Retinal pigment epithelial cell (primary cell): Measurements from ENCODE around the gene SUMO3.
A peak's percentile ranks its signal among the peaks of the same experiment; 100 is the strongest.

Experiments
- DNase-seq: peaks from one replicate; pipeline ENCODE4 v3.0.0-alpha.2; 2010; ENCODE audit warnings: low read depth
- H3K4me3 ChIP-seq: 2 replicates; pipeline ENCODE4 v1.5.1; 2011; ENCODE audit warnings: mild to moderate bottlenecking, low read length, control low read depth, moderate library complexity
- TF ChIP-seq, protein P1 (sequence below): conservative IDR thresholded peaks from 2 replicates; pipeline ENCODE4 v1.5.1; 2011; ENCODE audit warnings: low read depth, low read length, control low read depth, inconsistent platforms

Gene SUMO3

DNA sequence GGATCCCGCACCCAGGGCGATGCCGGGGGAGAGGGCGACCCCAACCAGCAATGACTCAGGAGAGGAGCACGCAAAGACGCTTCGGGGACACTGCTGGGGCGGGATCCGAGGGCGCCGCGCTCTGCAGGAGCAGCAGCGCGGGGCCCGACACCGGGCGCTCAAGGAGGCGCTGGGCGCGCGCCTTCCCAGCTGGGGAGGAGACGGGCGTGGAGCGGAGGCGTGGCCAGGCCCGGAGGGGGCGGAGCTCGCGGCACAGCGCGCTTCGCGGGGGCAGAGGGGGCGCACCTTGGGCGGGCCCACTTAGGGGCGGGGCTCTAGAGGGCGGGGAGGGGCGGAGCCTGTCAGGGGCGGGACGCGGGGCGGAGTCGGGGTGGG lies 369 bp downstream of the SUMO3 start:
- TF ChIP-seq, protein P1, sequence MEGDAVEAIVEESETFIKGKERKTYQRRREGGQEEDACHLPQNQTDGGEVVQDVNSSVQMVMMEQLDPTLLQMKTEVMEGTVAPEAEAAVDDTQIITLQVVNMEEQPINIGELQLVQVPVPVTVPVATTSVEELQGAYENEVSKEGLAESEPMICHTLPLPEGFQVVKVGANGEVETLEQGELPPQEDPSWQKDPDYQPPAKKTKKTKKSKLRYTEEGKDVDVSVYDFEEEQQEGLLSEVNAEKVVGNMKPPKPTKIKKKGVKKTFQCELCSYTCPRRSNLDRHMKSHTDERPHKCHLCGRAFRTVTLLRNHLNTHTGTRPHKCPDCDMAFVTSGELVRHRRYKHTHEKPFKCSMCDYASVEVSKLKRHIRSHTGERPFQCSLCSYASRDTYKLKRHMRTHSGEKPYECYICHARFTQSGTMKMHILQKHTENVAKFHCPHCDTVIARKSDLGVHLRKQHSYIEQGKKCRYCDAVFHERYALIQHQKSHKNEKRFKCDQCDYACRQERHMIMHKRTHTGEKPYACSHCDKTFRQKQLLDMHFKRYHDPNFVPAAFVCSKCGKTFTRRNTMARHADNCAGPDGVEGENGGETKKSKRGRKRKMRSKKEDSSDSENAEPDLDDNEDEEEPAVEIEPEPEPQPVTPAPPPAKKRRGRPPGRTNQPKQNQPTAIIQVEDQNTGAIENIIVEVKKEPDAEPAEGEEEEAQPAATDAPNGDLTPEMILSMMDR: no peak
- DNase-seq: peak; percentile 53
- peak overlapping the region; percentile 66 for H3K4me3 ChIP-seq

DNA sequence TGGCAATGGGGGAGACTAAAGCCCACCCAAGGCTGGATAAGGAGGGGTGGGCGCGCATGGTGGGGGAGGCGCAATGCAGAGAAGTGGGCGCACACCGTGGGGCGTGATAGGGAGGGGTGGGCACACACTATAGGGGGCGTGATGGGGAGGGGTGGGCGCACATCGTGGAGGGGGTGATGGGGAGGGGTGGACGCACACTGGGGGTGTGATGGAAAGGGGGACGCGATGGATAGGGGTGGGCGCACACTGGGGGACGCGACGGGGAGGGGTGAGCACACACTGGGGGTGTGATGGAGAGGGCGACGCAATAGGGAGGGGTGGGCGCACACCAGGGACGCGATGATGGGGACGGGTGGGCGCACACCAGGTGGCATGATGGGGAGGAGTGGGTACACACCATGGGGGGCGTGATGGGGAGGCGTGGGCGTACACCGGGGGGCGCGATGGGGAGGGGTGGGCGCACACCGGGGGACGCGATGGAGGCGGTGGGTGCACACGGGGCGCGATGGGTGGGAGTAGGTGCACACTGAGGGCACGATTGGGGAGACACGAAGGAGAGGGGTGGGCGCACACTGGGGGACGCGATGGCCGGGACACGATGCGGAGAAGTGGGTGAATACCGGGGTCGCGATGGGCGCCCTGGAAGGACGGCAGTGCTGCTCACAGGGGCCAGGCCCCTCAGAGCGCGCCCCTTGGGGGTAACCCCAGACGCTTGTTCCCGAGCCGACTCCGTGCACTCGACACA lies 929 bp downstream of the SUMO3 start:
- peak overlapping the region; percentile 66 for H3K4me3 ChIP-seq
- DNase-seq: no peak
- TF ChIP-seq, protein P1: no peak

DNA sequence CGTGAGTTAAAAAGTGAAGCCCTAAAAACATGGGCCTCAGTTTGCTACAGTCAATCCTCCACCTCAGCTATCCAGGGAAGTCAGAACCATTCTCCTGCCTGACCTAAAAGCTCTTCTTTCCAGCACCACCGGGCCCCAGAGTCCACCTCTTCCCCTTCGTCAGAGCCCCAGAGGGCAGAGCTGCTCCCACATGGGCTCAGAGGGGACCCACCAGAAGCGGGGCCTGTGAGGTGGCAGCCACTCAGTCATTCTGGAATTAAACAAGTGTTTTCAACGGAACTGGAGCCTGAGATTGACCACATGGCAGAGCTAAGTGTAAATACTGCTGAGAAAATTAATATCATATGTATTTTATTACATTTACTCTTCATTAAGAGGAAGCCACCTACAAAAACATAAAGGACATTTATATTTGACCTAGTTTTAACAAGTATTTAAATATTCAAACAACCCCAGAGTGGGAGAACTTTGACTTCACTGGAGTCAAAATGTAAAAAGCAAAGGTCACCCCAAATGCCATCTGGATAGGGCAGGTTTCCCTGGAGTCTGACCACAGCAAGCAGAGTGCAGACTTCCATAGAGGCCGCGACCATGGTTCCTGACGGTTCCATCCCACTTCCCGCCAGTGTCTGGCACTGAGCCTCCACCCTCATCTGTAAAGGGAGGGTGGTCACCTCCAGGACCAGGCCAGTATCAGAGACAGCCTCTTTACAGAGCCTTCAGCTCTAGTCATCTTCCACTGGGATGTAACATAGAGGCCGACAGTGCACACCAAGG lies 1.8 kb downstream of the SUMO3 start:
- DNase-seq: no peak
- TF ChIP-seq, protein P1: no peak
- H3K4me3 ChIP-seq: no peak overlapping the region

DNA sequence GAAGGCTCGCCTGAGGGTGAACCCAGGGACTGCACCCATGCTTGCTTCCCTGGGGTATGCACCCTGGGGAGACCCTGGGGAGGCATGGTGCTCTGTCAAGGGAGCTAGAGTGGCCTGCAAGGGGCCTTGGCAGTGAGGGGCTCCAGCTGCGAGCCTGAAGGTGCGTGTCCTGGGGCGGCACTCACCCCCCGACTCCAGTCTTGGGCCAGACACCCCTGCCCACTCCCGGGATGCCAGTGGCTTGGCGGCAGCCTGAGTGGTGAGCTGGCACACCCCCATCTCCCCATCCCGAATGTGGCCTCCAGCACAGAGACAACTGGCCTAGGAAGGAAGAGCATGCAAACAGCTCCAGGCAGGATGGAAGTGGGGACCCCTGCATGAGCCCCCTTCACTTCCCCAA lies 2.6 kb downstream of the SUMO3 start:
- TF ChIP-seq, protein P1: no peak
- no peak for DNase-seq
- no peak overlapping the region for H3K4me3 ChIP-seq

DNA sequence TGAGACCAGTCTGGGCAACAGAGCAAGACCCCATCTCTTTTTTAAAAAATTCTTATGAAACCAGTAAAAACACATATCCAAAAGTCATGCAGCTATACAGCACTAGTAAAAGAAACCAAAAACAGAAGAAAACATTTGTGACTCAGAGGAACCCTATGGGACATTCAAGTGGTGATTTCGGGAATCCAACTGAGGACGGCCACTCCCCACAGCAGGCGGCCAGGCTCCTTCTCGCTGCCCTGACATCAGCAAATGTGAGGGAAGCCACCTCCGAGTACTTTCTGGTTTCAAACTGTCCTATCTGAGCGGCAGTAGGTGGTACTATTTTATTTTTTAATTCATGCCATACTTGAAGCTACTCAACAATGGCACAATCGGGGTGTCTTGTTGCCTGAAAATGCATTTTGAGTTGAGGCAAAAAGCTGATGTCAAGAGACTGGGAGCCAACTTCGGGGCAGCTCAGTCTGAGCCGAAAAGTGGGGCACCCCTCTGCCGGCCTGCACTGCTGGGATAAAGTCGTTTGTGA lies 3.3 kb downstream of the SUMO3 start:
- TF ChIP-seq, protein P1: no peak
- DNase-seq: no peak
- no peak overlapping the region for H3K4me3 ChIP-seq

DNA sequence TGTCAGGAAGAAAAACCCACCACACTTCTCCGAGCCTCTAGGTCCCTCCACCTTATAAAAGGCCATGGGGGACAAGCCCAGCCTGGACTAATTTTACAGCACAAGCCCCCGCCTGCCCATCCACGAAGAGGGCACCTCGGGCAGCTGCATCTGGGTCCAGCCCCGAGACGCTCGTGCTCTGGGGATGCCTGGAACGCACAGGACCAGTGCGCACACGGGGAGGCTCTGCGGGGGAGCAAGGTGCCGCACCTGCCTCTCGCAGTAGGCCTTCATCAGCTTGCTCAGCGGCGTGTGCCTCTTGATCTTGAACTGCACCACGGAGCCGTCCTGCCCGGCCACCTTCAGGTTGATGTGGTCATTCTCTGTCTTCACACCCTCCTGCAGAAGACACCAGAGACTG lies 4.1 kb downstream of the SUMO3 start:
- DNase-seq: no peak

More for the DNA sequence above, 4.1 kb downstream of the SUMO3 start:
- TF ChIP-seq, protein P1: no peak
- no peak overlapping the region for H3K4me3 ChIP-seq
